Fibroblast of skin of right quadriceps (primary cell): ENCODE measurements around the gene WTAP.
"Not testable (repeated sequence)": the region's sequence is repeated elsewhere in the genome, so short reads cannot be mapped to it uniquely, and the experiment has no call there.

Experiments used
- DNase-seq: peaks from one replicate; pipeline ENCODE4 v3.0.0-alpha.2; 2013

WTAP gene

DNA sequence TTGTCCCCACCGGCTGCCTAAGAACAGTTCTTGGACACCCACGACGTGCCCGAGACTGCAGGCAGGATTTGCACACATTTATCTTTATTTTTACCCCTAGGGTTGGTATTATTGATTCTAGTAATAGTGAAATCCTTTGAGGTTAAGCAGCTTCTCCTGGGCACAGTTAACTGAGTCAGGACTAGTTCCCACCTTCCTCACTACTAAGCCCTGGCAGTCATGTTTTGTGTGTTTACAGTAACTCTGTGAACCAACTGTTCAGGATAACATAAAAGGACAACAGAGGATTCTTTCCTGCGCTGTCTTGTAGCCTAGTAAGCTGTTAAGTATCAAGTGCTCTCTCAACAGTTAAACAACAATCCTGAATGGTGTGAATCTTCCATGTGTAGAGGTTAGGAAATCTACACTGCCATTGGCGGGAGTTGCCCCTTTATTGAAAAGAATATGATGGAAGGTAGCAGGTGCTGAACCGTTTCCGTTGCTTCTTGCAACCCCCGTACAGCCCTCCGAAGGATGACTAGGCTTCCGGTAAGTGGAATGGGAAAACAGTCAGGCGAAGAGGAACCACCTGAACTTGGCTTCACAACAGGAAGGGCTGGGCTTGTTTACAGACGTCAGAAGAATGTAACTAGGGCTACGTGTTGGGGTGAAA lies 33.3 kb upstream of the WTAP start:
- DNase-seq, result no peak

- peak; percentile 72 for DNase-seq
Measured at GRCh38 chr6:159695984-159696383, 31.3 kb upstream of the WTAP start.

GRCh38 chr6:159700970-159701369 lies 26.3 kb upstream of the WTAP start:
- peak; percentile 38 for DNase-seq

- peak; percentile 93 for DNase-seq
Measured at GRCh38 chr6:159701413-159701999, 25.8 kb upstream of the WTAP start.

GRCh38 chr6:159710603-159711002 lies 16.7 kb upstream of the WTAP start:
- not testable (repeated sequence) for DNase-seq

DNA sequence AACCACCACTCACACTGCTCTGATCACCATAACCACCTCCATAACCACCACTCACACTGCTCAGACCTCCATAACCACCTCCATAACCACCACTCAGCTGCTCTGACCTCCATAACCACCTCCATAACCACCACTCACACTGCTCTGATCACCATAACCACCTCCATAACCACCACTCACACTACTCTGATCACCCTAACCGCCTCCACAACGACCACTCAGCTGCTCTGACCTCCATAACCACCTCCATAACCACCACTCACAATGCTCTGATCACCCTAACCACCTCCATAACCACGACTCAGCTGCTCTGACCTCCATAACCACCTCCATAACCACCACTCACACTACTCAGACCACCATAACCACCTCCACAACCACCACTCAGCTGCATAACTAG lies 14.9 kb upstream of the WTAP start:
- DNase-seq, result not testable (repeated sequence)

- DNase-seq, result no peak
Measured at GRCh38 chr6:159713984-159714383, 13.3 kb upstream of the WTAP start.

- no peak for DNase-seq
Measured at GRCh38 chr6:159714404-159714803, 12.9 kb upstream of the WTAP start.

DNA sequence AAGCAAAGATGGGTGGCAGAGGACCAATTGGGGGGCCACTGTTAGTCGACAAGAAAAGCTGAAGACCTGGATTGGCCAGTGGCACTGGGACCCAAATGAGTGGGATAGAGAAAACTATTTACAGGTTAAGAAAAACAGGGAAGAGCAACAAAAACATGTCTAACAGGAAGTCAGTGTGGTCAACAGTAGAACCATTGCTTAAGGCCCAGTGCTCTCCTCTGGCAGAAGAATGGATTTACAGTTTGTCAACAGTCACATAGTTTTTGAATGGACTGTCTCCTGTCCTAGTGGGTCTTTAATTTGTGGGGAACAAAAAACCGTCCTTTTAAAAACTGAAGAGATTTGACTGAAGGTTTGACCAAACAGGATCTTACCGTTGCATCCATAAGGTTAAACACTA lies 12.1 kb upstream of the WTAP start:
- DNase-seq, result no peak

GRCh38 chr6:159715605-159716004 lies 11.7 kb upstream of the WTAP start:
- DNase-seq, result no peak

- peak; percentile 94 for DNase-seq
Measured at GRCh38 chr6:159716247-159717096, 10.8 kb upstream of the WTAP start.

GRCh38 chr6:159718634-159719033 lies 8.7 kb upstream of the WTAP start:
- DNase-seq, result no peak

GRCh38 chr6:159719287-159719686 lies 8.0 kb upstream of the WTAP start:
- DNase-seq, result no peak

DNA sequence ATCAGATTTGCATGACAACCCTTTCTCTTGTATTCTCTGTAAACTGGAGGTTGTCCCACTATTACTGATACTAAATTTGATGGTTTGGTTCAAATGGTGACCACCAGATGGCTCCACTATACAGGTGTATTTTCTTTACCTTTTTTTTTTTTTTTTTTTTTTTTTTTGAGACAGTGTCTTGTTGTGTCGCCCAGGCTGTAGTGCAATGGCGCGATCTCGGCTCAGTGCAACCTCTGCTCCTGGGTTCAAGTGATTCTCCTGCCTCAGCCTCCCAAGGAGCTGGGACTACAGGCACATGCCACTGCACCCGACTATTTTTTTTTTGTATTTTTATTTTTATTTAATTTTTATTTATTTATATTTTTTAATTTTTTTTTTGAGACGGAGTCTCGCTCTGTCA lies 6.6 kb upstream of the WTAP start:
- DNase-seq, result no peak

- not testable (repeated sequence) for DNase-seq
Measured at GRCh38 chr6:159721981-159722380, 5.3 kb upstream of the WTAP start.

- DNase-seq, result no peak
Measured at GRCh38 chr6:159722655-159723054, 4.7 kb upstream of the WTAP start.

GRCh38 chr6:159723259-159723658 lies 4.0 kb upstream of the WTAP start:
- DNase-seq, result no peak

GRCh38 chr6:159724778-159725177 lies 2.5 kb upstream of the WTAP start:
- no peak for DNase-seq

DNA sequence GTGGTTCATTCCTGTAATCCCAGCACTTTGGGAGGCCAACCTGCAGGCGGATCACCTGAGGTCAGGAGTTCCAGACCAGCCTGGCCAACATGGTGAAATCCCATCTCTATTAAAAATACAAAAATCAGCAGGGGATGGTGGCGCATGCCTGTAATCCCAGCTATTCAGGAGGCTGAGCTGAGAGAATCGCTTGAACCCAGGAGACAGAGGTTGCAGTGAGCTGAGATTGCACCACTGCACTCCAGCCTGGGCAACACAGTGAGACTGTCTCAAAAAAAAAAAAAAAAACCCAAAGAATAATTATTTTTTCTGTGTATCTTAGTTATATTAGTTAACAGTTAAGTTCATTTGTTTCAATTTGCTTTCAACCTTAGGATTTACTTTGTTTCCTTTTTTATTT lies 2.1 kb upstream of the WTAP start:
- not testable (repeated sequence) for DNase-seq

GRCh38 chr6:159726255-159726917 lies 920 bp upstream of the WTAP start:
- no peak for DNase-seq

- DNase-seq, result no peak
Measured at GRCh38 chr6:159727717-159728445, 575 bp downstream of the WTAP start.

DNA sequence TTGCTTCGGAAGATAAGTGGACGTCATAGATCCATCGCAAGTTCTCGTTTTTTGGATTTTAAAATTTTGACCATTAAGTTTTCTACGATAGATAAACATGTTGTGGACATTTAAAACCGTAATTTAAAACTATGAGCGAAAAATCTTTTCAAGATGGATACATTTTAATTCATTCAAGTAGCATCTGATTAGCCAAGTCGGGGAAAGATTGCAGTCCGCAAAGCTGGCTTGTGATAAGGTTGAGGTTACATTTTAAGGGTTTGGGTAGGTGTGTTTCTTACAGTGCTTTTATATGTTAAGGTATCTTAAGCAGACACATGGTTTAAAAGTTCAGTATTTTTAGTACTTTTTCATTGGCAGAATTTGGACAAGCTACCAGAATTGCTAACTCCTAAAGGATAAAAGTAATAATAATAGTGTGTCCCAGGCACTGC lies 1.2 kb downstream of the WTAP start:
- no peak for DNase-seq
